Smooth muscle cell (in vitro differentiated cells): ENCODE measurements around the gene MMEL1. TPM values are rescaled to one million over a fixed set of nuclear protein-coding genes. Genes with fewer than 3 reads are reported as not detected.

Source experiments
- DNase-seq: peaks from one replicate; lab custom pipeline; 2025; ENCODE audit not compliant: unreplicated experiment; lab: John Stamatoyannopoulos, UW
- H2AFZ ChIP-seq: fragments of 200-600 bp; sonication (generic); 2 replicates; pipeline ENCODE4 v1.6.0; 2016; ENCODE audit warnings: antibody characterized with exemption, low read depth, mild to moderate bottlenecking
- H3F3A ChIP-seq: fragments of 200-600 bp; sonication (generic); 2 replicates; pipeline ENCODE4 v1.6.0; 2017; ENCODE audit warnings: antibody characterized with exemption, low read depth
- H3K27ac ChIP-seq: fragments of 200-600 bp; sonication (generic); 2 replicates; pipeline ENCODE4 v1.5.1; 2016; ENCODE audit warnings: low read depth, mild to moderate bottlenecking
- H3K27me3 ChIP-seq: fragments of 200-600 bp; sonication (generic); 2 replicates; pipeline ENCODE4 v1.6.1; 2016; ENCODE audit warnings: low read depth, mild to moderate bottlenecking
- H3K36me3 ChIP-seq: fragments of 200-600 bp; sonication (generic); 2 replicates; pipeline ENCODE4 v1.5.1; 2016; ENCODE audit warnings: low read depth
- H3K4me1 ChIP-seq: fragments of 200-600 bp; sonication (generic); 2 replicates; pipeline ENCODE4 v1.5.1; 2016; ENCODE audit warnings: low read depth
- H3K4me2 ChIP-seq: fragments of 200-600 bp; sonication (generic); 2 replicates; pipeline ENCODE4 v1.6.0; 2016; ENCODE audit warnings: mild to moderate bottlenecking
- H3K4me3 ChIP-seq: fragments of 200-600 bp; sonication (generic); 2 replicates; pipeline ENCODE4 v1.5.1; 2016; ENCODE audit warnings: mild to moderate bottlenecking
- H3K79me2 ChIP-seq: fragments of 200-600 bp; sonication (generic); 2 replicates; pipeline ENCODE4 v1.6.0; 2016; ENCODE audit warnings: low read depth, mild to moderate bottlenecking
- H3K9ac ChIP-seq: fragments of 200-600 bp; sonication (generic); 2 replicates; pipeline ENCODE4 v1.6.0; 2016; ENCODE audit warnings: low read depth
- H3K9me3 ChIP-seq: fragments of 200-600 bp; sonication (generic); replicated peaks from 2 replicates; pipeline ENCODE4 v1.5.1; 2016; ENCODE audit warnings: low read depth
- H4K20me1 ChIP-seq: fragments of 200-600 bp; sonication (generic); 2 replicates; pipeline ENCODE4 v1.6.0; 2016; ENCODE audit warnings: low read depth
- CTCF ChIP-seq: fragments of 200-600 bp; sonication (generic); IDR thresholded peaks from 2 replicates; pipeline ENCODE4 v1.5.1; 2017; ENCODE audit warnings: borderline replicate concordance, mild to moderate bottlenecking, antibody characterized with exemption; ENCODE audit not compliant: insufficient read depth, poor library complexity, severe bottlenecking
- WGBS: methylation state at CpG from one replicate; pipeline ENCODE4 v1.1.7; 2016; ENCODE audit warnings: low lambda C conversion rate; 5-methylcytosine and 5-hydroxymethylcytosine counted together
- polyA plus RNA-seq: library from polyadenylated mRNA; unstranded; fragments of >200 nt; fragmentation: Nextera tagmentation; extraction: Ambion mirVana; gene quantifications from 2 replicates; pipeline ENCODE4 v1.2.1, GENCODE V29; 2016
- total RNA-seq: library from RNA; depleted of rRNA; stranded (reverse); fragments of >200 nt; gene quantifications from 2 replicates; pipeline ENCODE4 v1.2.3, GENCODE V29; 2014

Gene MMEL1
- total and polyA plus RNA-seq, 2 experiments from 2014 or later: 3.4 TPM; not detected in 1

DNA sequence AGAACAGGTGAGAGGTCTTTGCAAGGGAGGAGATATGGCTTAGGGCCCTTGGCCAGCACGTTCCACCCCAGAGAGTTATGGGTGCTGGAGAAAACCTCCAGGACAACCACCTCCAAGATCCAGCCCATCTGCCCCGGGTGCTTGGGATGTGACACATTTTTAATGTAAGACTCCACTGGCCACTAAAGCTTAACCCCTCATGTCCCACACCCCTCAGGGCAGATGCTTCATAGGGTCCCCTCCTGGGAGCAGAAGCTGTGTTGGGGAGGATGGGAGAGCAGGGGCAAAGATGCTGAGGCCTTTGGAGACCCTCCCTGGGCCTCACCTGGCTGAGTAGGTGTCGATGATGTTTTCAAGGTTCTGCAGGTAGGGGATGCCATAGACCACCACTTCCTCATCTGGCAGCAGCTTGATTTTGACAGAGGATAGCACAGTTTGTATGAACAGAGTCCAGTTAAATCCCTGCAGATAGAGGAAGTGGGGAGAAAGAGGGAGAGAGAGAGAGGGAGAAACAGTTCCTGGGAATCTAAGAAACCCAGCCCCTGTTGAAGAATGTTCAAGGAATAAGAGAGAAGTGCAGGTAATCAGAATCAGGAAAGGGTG is 34.4 kb downstream of the MMEL1 start:
- Histone ChIP-seq H3K9me3 (no peaks in the 10 kb centered on the region), H4K20me1 (no peaks in the 10 kb centered on the region), H2AFZ (no peak overlapping the region), H3K4me2 (no peak overlapping the region), H3K4me3 (no peak overlapping the region), H3K27ac (no peak overlapping the region), H3F3A (no peaks in the 10 kb centered on the region), H3K36me3 (no peaks in the 10 kb centered on the region), H3K9ac (no peak overlapping the region), H3K79me2 (no peaks in the 10 kb centered on the region), H3K27me3 (no peaks in the 10 kb centered on the region), H3K4me1 (no peaks in the 10 kb centered on the region)
- 90% methylated on average over 3 of the region's 3 CpGs for WGBS
- TF ChIP-seq CTCF: no peak
- DNase-seq: no peak

- Histone ChIP-seq H3K4me3 (no peak overlapping the region), H3K27ac (no peak overlapping the region), H2AFZ (no peak overlapping the region), H3K79me2 (no peaks in the 10 kb centered on the region), H3K36me3 (no peaks in the 10 kb centered on the region), H4K20me1 (no peaks in the 10 kb centered on the region), H3K4me1 (no peaks in the 10 kb centered on the region), H3K9ac (no peak overlapping the region), H3K4me2 (no peak overlapping the region), H3F3A (no peaks in the 10 kb centered on the region), H3K27me3 (no peaks in the 10 kb centered on the region), H3K9me3 (no peaks in the 10 kb centered on the region)
- no peak for DNase-seq
- 87% methylated on average over 34 of the region's 34 CpGs for WGBS
- TF ChIP-seq CTCF: no peak
Observed at GRCh38 chr1:2597441-2598328, 35.1 kb downstream of the MMEL1 start.

- no peak overlapping the region for H2AFZ ChIP-seq
- H3K4me2 ChIP-seq: no peak overlapping the region
- no peaks in the 10 kb centered on the region for H3K27me3 ChIP-seq
- H3K4me1 ChIP-seq: no peaks in the 10 kb centered on the region
- H4K20me1 ChIP-seq: no peaks in the 10 kb centered on the region
- no peak for DNase-seq
- H3K4me3 ChIP-seq: no peak overlapping the region
- H3F3A ChIP-seq: no peaks in the 10 kb centered on the region
- H3K79me2 ChIP-seq: no peaks in the 10 kb centered on the region
- 94% methylated on average over 26 of the region's 28 CpGs for WGBS
- no peaks in the 10 kb centered on the region for H3K36me3 ChIP-seq
- H3K27ac ChIP-seq: no peak overlapping the region
- no peak for TF ChIP-seq CTCF
- H3K9ac ChIP-seq: no peak overlapping the region
- no peaks in the 10 kb centered on the region for H3K9me3 ChIP-seq
Observed at GRCh38 chr1:2596530-2597333, 36.1 kb downstream of the MMEL1 start.
